GM12874 (cell line): ENCODE results near the gene THEM4.

Source experiments
- TF ChIP-seq, protein P1 (sequence below): IDR thresholded peaks from 2 replicates; pipeline ENCODE4 v1.5.1; 2011; ENCODE audit warnings: low read depth, mild to moderate bottlenecking, control low read depth, low read length, moderate library complexity; ENCODE audit not compliant: insufficient read depth

The THEM4 gene

DNA sequence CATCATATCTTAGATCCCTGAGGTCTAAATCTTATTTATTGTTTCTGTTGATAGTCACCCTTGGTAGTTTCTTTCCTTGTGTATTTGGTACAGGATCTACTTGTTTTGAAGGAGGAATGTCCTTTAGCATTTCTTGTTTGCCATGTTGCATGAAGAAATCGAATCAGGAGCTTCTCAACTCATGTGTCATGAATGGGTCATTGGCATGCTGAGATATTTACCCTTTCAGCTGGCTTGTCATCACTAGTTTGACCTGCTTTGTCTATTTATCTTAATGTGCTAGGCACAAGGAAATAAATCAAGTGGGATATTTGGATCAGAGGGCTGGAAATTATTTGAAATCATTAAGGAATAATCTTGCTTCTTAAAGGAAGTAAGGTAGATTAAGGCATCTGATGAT is 23.8 kb downstream of the THEM4 start:
- TF ChIP-seq, protein P1, sequence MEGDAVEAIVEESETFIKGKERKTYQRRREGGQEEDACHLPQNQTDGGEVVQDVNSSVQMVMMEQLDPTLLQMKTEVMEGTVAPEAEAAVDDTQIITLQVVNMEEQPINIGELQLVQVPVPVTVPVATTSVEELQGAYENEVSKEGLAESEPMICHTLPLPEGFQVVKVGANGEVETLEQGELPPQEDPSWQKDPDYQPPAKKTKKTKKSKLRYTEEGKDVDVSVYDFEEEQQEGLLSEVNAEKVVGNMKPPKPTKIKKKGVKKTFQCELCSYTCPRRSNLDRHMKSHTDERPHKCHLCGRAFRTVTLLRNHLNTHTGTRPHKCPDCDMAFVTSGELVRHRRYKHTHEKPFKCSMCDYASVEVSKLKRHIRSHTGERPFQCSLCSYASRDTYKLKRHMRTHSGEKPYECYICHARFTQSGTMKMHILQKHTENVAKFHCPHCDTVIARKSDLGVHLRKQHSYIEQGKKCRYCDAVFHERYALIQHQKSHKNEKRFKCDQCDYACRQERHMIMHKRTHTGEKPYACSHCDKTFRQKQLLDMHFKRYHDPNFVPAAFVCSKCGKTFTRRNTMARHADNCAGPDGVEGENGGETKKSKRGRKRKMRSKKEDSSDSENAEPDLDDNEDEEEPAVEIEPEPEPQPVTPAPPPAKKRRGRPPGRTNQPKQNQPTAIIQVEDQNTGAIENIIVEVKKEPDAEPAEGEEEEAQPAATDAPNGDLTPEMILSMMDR, result no peak

DNA sequence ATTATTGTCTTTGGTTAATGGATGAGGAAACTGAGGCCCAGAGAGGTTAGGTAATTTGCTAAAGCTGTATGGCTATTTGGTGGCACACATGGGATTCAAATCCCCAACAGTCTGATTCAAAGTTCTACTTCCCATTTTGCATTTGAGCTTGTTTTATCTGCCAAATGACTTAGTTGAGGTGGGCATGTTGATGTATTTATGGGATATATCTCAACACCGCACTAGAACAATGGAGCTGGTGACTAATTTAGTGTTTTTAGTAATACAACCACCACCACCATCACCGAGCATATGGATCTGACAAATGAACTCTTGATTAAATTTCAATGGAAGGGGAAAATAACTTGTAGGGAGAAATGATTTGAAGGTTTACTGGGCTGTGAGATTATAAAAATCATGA is 26.8 kb downstream of the THEM4 start:
- TF ChIP-seq, protein P1, result no peak

DNA sequence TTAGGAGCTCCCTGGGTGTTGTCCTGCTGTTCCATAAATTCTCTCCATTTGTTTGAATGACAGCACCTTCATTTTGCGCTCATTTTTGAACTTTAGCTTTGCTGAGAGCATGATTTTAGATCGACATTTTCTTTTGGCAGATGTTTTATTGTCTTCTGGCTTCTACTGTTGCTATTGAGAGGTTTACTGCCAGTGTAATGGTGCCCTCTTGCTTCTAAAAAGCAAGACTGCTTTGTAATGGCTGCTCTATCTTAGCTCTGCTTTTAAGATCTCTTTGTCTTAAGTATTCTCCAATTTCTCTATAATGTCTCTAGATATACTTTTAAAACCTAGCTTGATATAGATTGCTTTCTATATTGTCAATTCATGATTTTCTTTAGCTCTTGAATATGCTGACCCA is 27.8 kb downstream of the THEM4 start:
- TF ChIP-seq, protein P1, result no peak

DNA sequence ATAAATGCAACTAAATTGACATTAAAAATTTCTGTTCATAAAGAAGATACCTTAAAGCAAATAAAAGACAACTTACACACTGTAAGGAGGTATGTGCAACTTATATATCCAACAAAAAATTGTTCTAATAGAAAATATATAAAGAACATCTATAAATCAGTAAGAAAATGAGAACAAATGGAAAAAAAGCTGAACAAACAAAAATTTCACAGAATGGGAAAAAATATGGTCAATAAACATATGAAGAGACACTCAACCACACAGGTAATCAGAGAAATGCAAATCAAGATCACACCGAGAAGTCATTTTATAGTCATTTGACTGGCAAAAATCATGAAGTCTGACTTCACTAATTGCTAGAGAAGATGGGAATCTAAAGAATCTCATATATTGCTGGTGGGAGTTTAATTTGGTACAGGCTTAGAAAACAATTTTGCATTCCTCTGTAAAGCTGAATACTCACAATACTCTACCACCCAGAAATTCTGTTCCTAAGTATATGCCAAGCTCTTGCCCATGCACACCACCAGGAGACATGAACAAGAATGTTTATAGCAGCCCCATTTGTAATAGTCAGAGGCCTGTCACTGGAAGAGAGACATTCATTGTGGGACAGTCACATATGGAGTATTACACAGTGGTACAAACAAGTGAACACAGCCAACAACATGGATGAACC is 33.8 kb downstream of the THEM4 start:
- TF ChIP-seq, protein P1, result no peak

DNA sequence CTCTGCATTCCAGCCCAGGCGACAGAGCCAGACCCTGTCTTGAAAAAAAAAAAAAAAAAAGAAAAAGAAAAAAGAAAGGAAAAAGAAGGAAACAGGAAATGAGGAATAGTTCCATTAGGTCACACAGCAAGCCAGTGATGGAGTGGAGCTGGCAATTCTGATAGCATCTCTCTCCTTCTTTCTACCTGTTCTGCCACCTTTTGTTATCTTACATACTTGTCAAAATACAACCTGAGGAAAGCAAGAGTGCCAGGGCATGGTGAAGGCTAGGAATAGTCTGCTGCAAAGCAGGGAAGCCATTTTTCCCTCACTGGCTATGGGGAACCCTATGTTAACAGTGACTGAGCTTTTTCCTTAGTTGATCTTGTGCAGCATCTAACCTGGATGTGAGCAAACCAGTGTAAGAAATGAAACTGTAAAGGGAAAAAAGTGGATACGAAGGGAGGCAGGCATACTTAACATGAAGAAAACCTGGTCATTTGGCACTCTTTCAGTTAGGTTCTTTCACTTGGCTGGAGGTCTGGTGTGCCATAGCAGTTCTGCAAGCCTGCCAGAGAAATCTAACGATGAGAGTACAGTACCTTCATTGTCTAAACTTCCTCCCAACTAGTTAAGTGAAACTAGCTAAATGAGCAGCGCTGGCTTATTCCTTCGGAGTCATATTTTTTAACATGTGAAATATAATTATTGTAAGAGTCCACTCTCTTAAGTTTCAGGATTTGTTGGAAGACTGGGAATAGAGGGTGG is 37.9 kb downstream of the THEM4 start:
- TF ChIP-seq, protein P1, result no peak

DNA sequence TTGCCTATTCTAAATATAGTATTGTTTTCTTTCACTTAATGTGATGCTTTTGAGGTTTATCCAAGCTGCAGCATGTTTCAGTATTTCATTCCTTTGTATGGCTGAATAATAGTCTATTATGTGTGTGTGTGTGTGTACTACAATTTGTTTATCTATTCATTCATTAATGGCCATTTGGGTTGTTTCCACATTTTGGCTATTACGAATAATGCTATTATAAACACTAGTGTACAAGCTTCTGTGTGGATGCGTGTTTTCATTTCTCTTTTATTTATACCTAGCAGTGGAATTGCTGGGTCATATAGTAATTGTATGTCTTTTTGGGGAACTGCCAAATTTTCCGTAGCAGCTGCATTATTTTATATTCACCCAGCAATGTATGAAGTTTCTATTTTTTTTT is 40.8 kb downstream of the THEM4 start:
- TF ChIP-seq, protein P1, result no peak

DNA sequence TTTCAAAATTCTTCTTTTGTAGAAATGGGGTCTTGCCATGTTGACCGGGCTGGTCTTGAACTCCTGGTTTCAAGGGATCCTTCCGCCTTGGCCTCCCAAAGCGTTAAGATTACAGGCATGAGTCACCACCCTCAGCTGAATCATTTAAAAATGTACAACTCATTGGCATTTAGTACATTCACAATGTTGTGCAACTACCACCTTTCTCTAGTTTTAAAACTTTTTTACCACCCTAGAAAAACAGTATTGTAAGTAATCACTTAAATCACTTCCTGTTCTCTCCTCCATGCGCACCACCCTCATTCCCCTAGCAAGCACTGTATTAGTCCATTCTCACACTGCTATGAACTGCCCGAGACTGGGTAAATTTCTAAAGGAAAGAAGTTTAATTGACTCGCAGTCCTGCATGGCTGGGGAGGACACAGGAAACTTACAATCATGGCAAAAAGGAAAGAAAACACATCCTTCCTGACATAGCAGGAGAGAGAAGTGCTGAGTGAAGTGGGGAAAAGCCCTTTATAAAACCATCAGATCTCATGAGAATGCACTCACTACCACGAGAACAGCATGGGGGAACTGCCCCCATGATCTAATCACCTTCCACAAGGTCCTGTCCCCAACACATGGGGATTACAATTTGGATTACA is 41.4 kb downstream of the THEM4 start:
- TF ChIP-seq, protein P1, result no peak
